Neural cell (in vitro differentiated cells): ENCODE results near the gene GALNT13. TPM values are rescaled to one million over a fixed set of nuclear protein-coding genes. Genes with fewer than 3 reads are reported as not detected.

Experiments
- H2AFZ ChIP-seq: fragments of 200-600, 300-800 bp; sonication (generic), shearing (Covaris generic); 2 replicates; pipeline ENCODE4 v1.6.0; 2014; ENCODE audit warnings: low read depth, mild to moderate bottlenecking, antibody characterized with exemption, low read length, moderate library complexity
- H3F3A ChIP-seq: fragments of 200-600 bp; shearing (Covaris generic); 2 replicates; pipeline ENCODE4 v1.6.1; 2016; ENCODE audit warnings: mild to moderate bottlenecking, moderate library complexity, mixed read lengths, antibody characterized with exemption, low read length; ENCODE audit not compliant: insufficient read depth, poor library complexity, severe bottlenecking
- H3K27ac ChIP-seq: fragments of 200-600, 300-800 bp; sonication (generic), shearing (Covaris generic); 2 replicates; pipeline ENCODE4 v1.5.1; 2014; ENCODE audit warnings: mild to moderate bottlenecking, low read length, moderate library complexity
- H3K27me3 ChIP-seq: fragments of 300-800, 200-600 bp; sonication (generic), shearing (Covaris generic); 2 replicates; pipeline ENCODE4 v1.6.0; 2014; ENCODE audit warnings: mild to moderate bottlenecking, low read depth, low read length, moderate library complexity; ENCODE audit not compliant: insufficient read depth
- H3K36me3 ChIP-seq: fragments of 300-800, 200-600 bp; sonication (generic), shearing (Covaris generic); 2 replicates; pipeline ENCODE4 v1.5.1; 2014; ENCODE audit warnings: mild to moderate bottlenecking, antibody characterized with exemption, low read length, moderate library complexity; ENCODE audit not compliant: insufficient read depth
- H3K4me2 ChIP-seq: fragments of 300-800, 200-600 bp; sonication (generic), shearing (Covaris generic); 2 replicates; pipeline ENCODE4 v1.6.0; 2014; ENCODE audit warnings: mild to moderate bottlenecking, low read length
- H3K4me3 ChIP-seq: fragments of 300-800, 200-600 bp; sonication (generic), shearing (Covaris generic); 2 replicates; pipeline ENCODE4 v1.5.1; 2014; ENCODE audit warnings: mild to moderate bottlenecking, low read length, moderate library complexity
- H3K79me2 ChIP-seq: fragments of 200-600 bp; shearing (Covaris generic); replicated peaks from 2 replicates; pipeline ENCODE4 v1.6.0; 2014; ENCODE audit warnings: mild to moderate bottlenecking, low read length, moderate library complexity; ENCODE audit not compliant: insufficient read depth
- H3K9ac ChIP-seq: fragments of 300-800, 200-600 bp; sonication (generic), shearing (Covaris generic); 2 replicates; pipeline ENCODE4 v1.6.1; 2016; ENCODE audit warnings: mild to moderate bottlenecking, low read length, mixed read lengths
- H3K9me2 ChIP-seq: fragments of 200-600 bp; shearing (Covaris generic); 2 replicates; pipeline ENCODE4 v1.6.1; 2016; ENCODE audit warnings: mild to moderate bottlenecking, low read length, mixed read lengths; ENCODE audit not compliant: insufficient read depth
- H3K9me3 ChIP-seq: fragments of 200-600, 300-800 bp; sonication (generic), shearing (Covaris generic); 2 replicates; pipeline ENCODE4 v1.6.1; 2016; ENCODE audit warnings: mild to moderate bottlenecking, mixed run types, low read length, moderate library complexity, mixed read lengths
- H4K20me1 ChIP-seq: fragments of 200-600 bp; shearing (Covaris generic); 2 replicates; pipeline ENCODE4 v1.6.1; 2016; ENCODE audit warnings: mild to moderate bottlenecking, mixed run types; ENCODE audit not compliant: insufficient read depth
- EP300 ChIP-seq: fragments of 450-650 bp; conservative IDR thresholded peaks from 2 replicates; pipeline ENCODE4 v1.6.1; 2014; ENCODE audit warnings: antibody characterized with exemption, mild to moderate bottlenecking, moderate library complexity; ENCODE audit not compliant: poor library complexity, severe bottlenecking
- EZH2 ChIP-seq: fragments of 200-600, 300-800 bp; shearing (Covaris generic), sonication (generic); IDR thresholded peaks from 2 replicates; pipeline ENCODE4 v1.6.1; 2014; ENCODE audit warnings: antibody characterized with exemption, low read length, borderline replicate concordance, mild to moderate bottlenecking; ENCODE audit not compliant: insufficient read depth, poor library complexity, severe bottlenecking
- MXI1 ChIP-seq: fragments of 450-650 bp; conservative IDR thresholded peaks from 2 replicates; pipeline ENCODE4 v1.6.1; 2014; ENCODE audit warnings: antibody characterized with exemption, mild to moderate bottlenecking; ENCODE audit not compliant: poor library complexity, severe bottlenecking
- POLR2AphosphoS5 ChIP-seq: IDR thresholded peaks from 2 replicates; pipeline ENCODE4 v1.6.1; 2012
- RAD21 ChIP-seq: fragments of 450-650 bp; conservative IDR thresholded peaks from 2 replicates; pipeline ENCODE4 v1.6.1; 2014; ENCODE audit warnings: antibody characterized with exemption, mild to moderate bottlenecking, moderate library complexity
- REST ChIP-seq: IDR thresholded peaks from 2 replicates; pipeline ENCODE4 v1.6.1; 2012; ENCODE audit warnings: borderline replicate concordance
- SMC3 ChIP-seq: fragments of 450-650 bp; conservative IDR thresholded peaks from 2 replicates; pipeline ENCODE4 v1.6.1; 2014; ENCODE audit warnings: antibody characterized with exemption, mild to moderate bottlenecking, moderate library complexity; ENCODE audit not compliant: poor library complexity
- TAF1 ChIP-seq: IDR thresholded peaks from 2 replicates; pipeline ENCODE4 v1.6.1; 2012; ENCODE audit warnings: low read depth
- polyA plus RNA-seq: library from polyadenylated mRNA; depleted of rRNA; stranded (reverse); fragments of >200 nt; gene quantifications from 2 replicates; pipeline ENCODE4 v1.2.3, GENCODE V29; 2014
- TF ChIP-seq, protein P1 (sequence below): fragments of 450-650 bp; IDR thresholded peaks from 2 replicates; pipeline ENCODE4 v1.5.1; 2014; ENCODE audit warnings: antibody characterized with exemption, mild to moderate bottlenecking, moderate library complexity; ENCODE audit not compliant: poor library complexity, severe bottlenecking

GALNT13 gene
- polyA plus RNA-seq, 1 donor from 2014 or later = 12.4 TPM

- Histone ChIP-seq H3K27ac (no peak overlapping the region), H3K27me3 (no peaks in the 10 kb centered on the region), H3F3A (no peaks in the 10 kb centered on the region), H3K9ac (no peak overlapping the region), H3K4me2 (no peak overlapping the region), H4K20me1 (no peaks in the 10 kb centered on the region), H3K9me3 (no peaks in the 10 kb centered on the region), H3K79me2 (no peaks in the 10 kb centered on the region), H2AFZ (no peak overlapping the region), H3K9me2 (no peaks in the 10 kb centered on the region), H3K36me3 (no peaks in the 10 kb centered on the region), H3K4me3 (no peak overlapping the region)
- TF ChIP-seq REST = no peak
- TF ChIP-seq TAF1 = no peak
- TF ChIP-seq EZH2 = no peak
- TF ChIP-seq MXI1 = no peak
- no peak for TF ChIP-seq EP300
- TF ChIP-seq POLR2AphosphoS5 = no peak
- TF ChIP-seq, protein P1, sequence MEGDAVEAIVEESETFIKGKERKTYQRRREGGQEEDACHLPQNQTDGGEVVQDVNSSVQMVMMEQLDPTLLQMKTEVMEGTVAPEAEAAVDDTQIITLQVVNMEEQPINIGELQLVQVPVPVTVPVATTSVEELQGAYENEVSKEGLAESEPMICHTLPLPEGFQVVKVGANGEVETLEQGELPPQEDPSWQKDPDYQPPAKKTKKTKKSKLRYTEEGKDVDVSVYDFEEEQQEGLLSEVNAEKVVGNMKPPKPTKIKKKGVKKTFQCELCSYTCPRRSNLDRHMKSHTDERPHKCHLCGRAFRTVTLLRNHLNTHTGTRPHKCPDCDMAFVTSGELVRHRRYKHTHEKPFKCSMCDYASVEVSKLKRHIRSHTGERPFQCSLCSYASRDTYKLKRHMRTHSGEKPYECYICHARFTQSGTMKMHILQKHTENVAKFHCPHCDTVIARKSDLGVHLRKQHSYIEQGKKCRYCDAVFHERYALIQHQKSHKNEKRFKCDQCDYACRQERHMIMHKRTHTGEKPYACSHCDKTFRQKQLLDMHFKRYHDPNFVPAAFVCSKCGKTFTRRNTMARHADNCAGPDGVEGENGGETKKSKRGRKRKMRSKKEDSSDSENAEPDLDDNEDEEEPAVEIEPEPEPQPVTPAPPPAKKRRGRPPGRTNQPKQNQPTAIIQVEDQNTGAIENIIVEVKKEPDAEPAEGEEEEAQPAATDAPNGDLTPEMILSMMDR = no peak
- TF ChIP-seq RAD21 = no peak
- TF ChIP-seq SMC3 = no peak
These were observed 608.8 kb downstream of the GALNT13 start for GRCh38 chr2:154480521-154480920.

GRCh38 chr2:154481336-154481735 is 609.6 kb downstream of the GALNT13 start:
- H3K4me3 ChIP-seq = no peak overlapping the region
- no peaks in the 10 kb centered on the region for H3K9me3 ChIP-seq
- H3K79me2 ChIP-seq = no peaks in the 10 kb centered on the region
- H3K9me2 ChIP-seq = no peaks in the 10 kb centered on the region
- H3K4me2 ChIP-seq = no peak overlapping the region
- H4K20me1 ChIP-seq = no peaks in the 10 kb centered on the region
- H3K36me3 ChIP-seq = no peaks in the 10 kb centered on the region
- no peaks in the 10 kb centered on the region for H3K27me3 ChIP-seq
- H3K27ac ChIP-seq = no peak overlapping the region
- no peak overlapping the region for H3K9ac ChIP-seq
- H2AFZ ChIP-seq = no peak overlapping the region
- TF ChIP-seq TAF1 (no peak), MXI1 (no peak), RAD21 (no peak), REST (no peak), EZH2 (no peak), EP300 (no peak), POLR2AphosphoS5 (no peak)
- TF ChIP-seq, protein P1 = no peak
- H3F3A ChIP-seq = no peaks in the 10 kb centered on the region
